OCI-LY7 (cell line): ENCODE data around the gene MARCHF11. TPM values are rescaled to one million over a fixed set of nuclear protein-coding genes. Genes with fewer than 3 reads are reported as not detected.

Experiments used
- BruUV-seq: library from RNA; stranded (reverse); fragments of 400-500 nt; replicated peaks from 2 replicates; lab custom pipeline; 2021; lab: Mats Ljungman, UMichigan
- CTCF ChIA-PET: fragments of 300-600 bp; sonication (Branson Sonifier 250); formaldehyde crosslinking; loops from one replicate; lab custom pipeline; 2022; ENCODE audit warnings: antibody characterized with exemption; ENCODE audit not compliant: unreplicated experiment; lab: Charles Lee
- POLR2A ChIA-PET: fragments of 300-600 bp; sonication (Branson Sonifier 250); formaldehyde crosslinking; loops from one replicate; lab custom pipeline; 2022; ENCODE audit warnings: antibody characterized with exemption; lab: Charles Lee
- DNase-seq: peaks from one replicate; pipeline ENCODE4 v3.0.0-alpha.2; 2015; ENCODE audit warnings: low spot score
- H2AFZ ChIP-seq: fragments of 200-600 bp; sonication (generic), shearing (Covaris generic); 2 replicates; pipeline ENCODE4 v1.6.1; 2014; ENCODE audit warnings: mild to moderate bottlenecking, antibody characterized with exemption, low read length, moderate library complexity
- H3K27ac ChIP-seq: fragments of 200-600 bp; sonication (generic); 2 replicates; pipeline ENCODE4 v1.5.1; 2014; ENCODE audit warnings: mixed run types, low read depth, mild to moderate bottlenecking, moderate library complexity, low read length, inconsistent platforms; ENCODE audit not compliant: poor library complexity, severe bottlenecking
- H3K36me3 ChIP-seq: fragments of 200-600 bp; sonication (generic); 2 replicates; pipeline ENCODE4 v1.6.1; 2014; ENCODE audit warnings: mild to moderate bottlenecking, antibody characterized with exemption, low read length, moderate library complexity, mixed read lengths; ENCODE audit not compliant: insufficient read depth
- H3K4me1 ChIP-seq: fragments of 200-600 bp; sonication (generic); 2 replicates; pipeline ENCODE4 v1.5.1; 2014; ENCODE audit warnings: mild to moderate bottlenecking, low read length; ENCODE audit not compliant: insufficient read depth, poor library complexity, severe bottlenecking
- H3K4me2 ChIP-seq: fragments of 200-600 bp; sonication (generic); 2 replicates; pipeline ENCODE4 v1.6.1; 2014; ENCODE audit warnings: mild to moderate bottlenecking, low read length
- H3K4me3 ChIP-seq: fragments of 200-600 bp; sonication (generic); 2 replicates; pipeline ENCODE4 v1.5.1; 2014; ENCODE audit warnings: mild to moderate bottlenecking, low read depth, low read length; ENCODE audit not compliant: poor library complexity, severe bottlenecking
- H3K79me2 ChIP-seq: fragments of 200-600 bp; sonication (generic); 2 replicates; pipeline ENCODE4 v1.6.1; 2016; ENCODE audit warnings: low read depth, mild to moderate bottlenecking, low read length, moderate library complexity, mixed read lengths; ENCODE audit not compliant: insufficient read depth
- H3K9me2 ChIP-seq: fragments of 200-600 bp; sonication (generic); 2 replicates; pipeline ENCODE4 v1.6.1; 2016; ENCODE audit warnings: mild to moderate bottlenecking, low read length, mixed read lengths; ENCODE audit not compliant: insufficient read depth
- H3K9me3 ChIP-seq: fragments of 200-600 bp; sonication (generic); 2 replicates; pipeline ENCODE4 v1.6.1; 2014; ENCODE audit warnings: mild to moderate bottlenecking, mixed run types, low read length, mixed read lengths
- H4K20me1 ChIP-seq: fragments of 200-600 bp; sonication (generic); 2 replicates; pipeline ENCODE4 v1.6.1; 2014; ENCODE audit warnings: mild to moderate bottlenecking, antibody characterized with exemption, low read length, moderate library complexity, mixed read lengths; ENCODE audit not compliant: insufficient read depth
- CTCF ChIP-seq: fragments of 200-600 bp; sonication (generic); conservative IDR thresholded peaks from 2 replicates; pipeline ENCODE4 v1.5.1; 2014; ENCODE audit warnings: mild to moderate bottlenecking, antibody characterized with exemption, low read length, moderate library complexity, mixed read lengths
- EZH2phosphoT487 ChIP-seq: fragments of 200-600 bp; sonication (generic); IDR thresholded peaks from 2 replicates; pipeline ENCODE4 v1.6.1; 2018; ENCODE audit warnings: low read depth, borderline replicate concordance, mild to moderate bottlenecking, mixed run types, antibody characterized with exemption, low read length, moderate library complexity, mixed read lengths
- intact Hi-C: fragments of 100-400 bp; cut with micrococcal nuclease; formaldehyde crosslinking; loops from one replicate; pipeline ENCODE4 v1.10.0; 2022; ENCODE audit not compliant: unreplicated experiment
- total RNA-seq, 2 experiments: library from RNA; depleted of rRNA in 1 of 2; stranded (reverse); fragments of >200 nt in 1 of 2; shearing (Covaris generic) in 1 of 2; gene quantifications; 2 replicates each; pipeline ENCODE4 v1.2.3, GENCODE V29; 2014 to 2022

Gene MARCHF11
- total RNA-seq, 2 experiments from 2014 or later, result not detected

- no peak overlapping the region for H3K27ac ChIP-seq
- POLR2A ChIA-PET, result interaction anchor here (0.6 kb wide), 1 partner anchor 16 kb away, joined by 3 read pairs; no protein-coding TSS in a partner anchor
- no TSS peak for BruUV-seq
- H3K9me2 ChIP-seq, result no peaks in the 10 kb centered on the region
- no peaks in the 10 kb centered on the region for H3K9me3 ChIP-seq
- no peaks in the 10 kb centered on the region for H3K4me1 ChIP-seq
- DNase-seq, result no peak
- no peak overlapping the region for H3K4me2 ChIP-seq
- intact Hi-C loops, result no loop called here
- H3K79me2 ChIP-seq, result no peaks in the 10 kb centered on the region
- TF ChIP-seq EZH2phosphoT487, result no peak
- TF ChIP-seq CTCF, result no peak
- CTCF ChIA-PET, result no interaction called here
- H3K36me3 ChIP-seq, result no peaks in the 10 kb centered on the region
- no peaks in the 10 kb centered on the region for H4K20me1 ChIP-seq
- no peak overlapping the region for H2AFZ ChIP-seq
- H3K4me3 ChIP-seq, result no peak overlapping the region
Measured at GRCh38 chr5:16143361-16144049, 36.1 kb downstream of the MARCHF11 start.

- Histone ChIP-seq H3K4me3 (no peak overlapping the region), H3K27ac (no peak overlapping the region), H3K36me3 (no peaks in the 10 kb centered on the region), H4K20me1 (no peaks in the 10 kb centered on the region), H3K4me1 (no peaks in the 10 kb centered on the region), H2AFZ (no peak overlapping the region), H3K79me2 (no peaks in the 10 kb centered on the region), H3K9me2 (no peaks in the 10 kb centered on the region), H3K9me3 (no peaks in the 10 kb centered on the region), H3K4me2 (no peak overlapping the region)
- DNase-seq, result no peak
- intact Hi-C loops, result no loop called here
- CTCF ChIA-PET, result no interaction called here
- TF ChIP-seq CTCF (no peak), EZH2phosphoT487 (no peak)
- POLR2A ChIA-PET, result no interaction called here
- BruUV-seq, result no TSS peak
Measured at GRCh38 chr5:16140944-16141343, 38.6 kb downstream of the MARCHF11 start.

GRCh38 chr5:16140417-16140816, 39.2 kb downstream of the MARCHF11 start:
- Histone ChIP-seq H3K9me2 (no peaks in the 10 kb centered on the region), H2AFZ (no peak overlapping the region), H4K20me1 (no peaks in the 10 kb centered on the region), H3K36me3 (no peaks in the 10 kb centered on the region), H3K9me3 (no peaks in the 10 kb centered on the region), H3K4me1 (no peaks in the 10 kb centered on the region), H3K79me2 (no peaks in the 10 kb centered on the region), H3K27ac (no peak overlapping the region), H3K4me2 (no peak overlapping the region), H3K4me3 (no peak overlapping the region)
- CTCF ChIA-PET, result no interaction called here
- TF ChIP-seq EZH2phosphoT487 (no peak), CTCF (no peak)
- BruUV-seq, result no TSS peak
- no peak for DNase-seq
- POLR2A ChIA-PET, result interaction anchor here (1.0 to 1.5 kb wide), 3 partner anchors 11 to 18 kb away, joined by 3 to 4 read pairs (median 3); no protein-coding TSS in a partner anchor
- intact Hi-C loops, result no loop called here
